Endodermal cell (in vitro differentiated cells): ENCODE data around the gene MYO1H. TPM values are rescaled to one million over a fixed set of nuclear protein-coding genes. Genes with fewer than 3 reads are reported as not detected.

Experiments
- DNase-seq: peaks from one replicate; pipeline ENCODE4 v3.0.0-alpha.2; 2017
- H3K27ac ChIP-seq: 2 replicates; pipeline ENCODE4 v1.5.1; 2013; ENCODE audit warnings: mild to moderate bottlenecking, low read depth, low read length, moderate library complexity
- H3K27me3 ChIP-seq: 2 replicates; pipeline ENCODE4 v1.6.1; 2013; ENCODE audit warnings: mild to moderate bottlenecking, low read length, moderate library complexity; ENCODE audit not compliant: insufficient read depth, control insufficient read depth, poor library complexity, severe bottlenecking
- H3K36me3 ChIP-seq: 2 replicates; pipeline ENCODE4 v1.7.0; 2013; ENCODE audit warnings: mild to moderate bottlenecking, low read length, moderate library complexity; ENCODE audit not compliant: control insufficient read depth, insufficient read depth
- H3K4me1 ChIP-seq: one replicate; pipeline ENCODE4 v1.7.0; 2013; ENCODE audit warnings: low read length; ENCODE audit not compliant: control insufficient read depth, insufficient read depth
- H3K4me3 ChIP-seq: 2 replicates; pipeline ENCODE4 v1.5.1; 2013; ENCODE audit warnings: mild to moderate bottlenecking, low read length, moderate library complexity
- H3K9ac ChIP-seq: 2 replicates; pipeline ENCODE4 v1.6.1; 2013; ENCODE audit warnings: mild to moderate bottlenecking, low read length, moderate library complexity; ENCODE audit not compliant: poor library complexity, severe bottlenecking; ENCODE audit errors: extremely low read depth
- H3K9me3 ChIP-seq: 2 replicates; pipeline ENCODE4 v1.6.1; 2013; ENCODE audit warnings: mild to moderate bottlenecking, low read length, moderate library complexity; ENCODE audit not compliant: control insufficient read depth
- H3K27ac Mint-ChIP-seq: 2 replicates; pipeline ENCODE4 v1.8.0; 2020; ENCODE audit warnings: mixed read lengths
- H3K27me3 Mint-ChIP-seq: 2 replicates; pipeline ENCODE4 v1.8.0; 2021; ENCODE audit warnings: mild to moderate bottlenecking, mixed read lengths; ENCODE audit not compliant: insufficient read depth
- H3K36me3 Mint-ChIP-seq: 2 replicates; pipeline ENCODE4 v1.8.0; 2020; ENCODE audit warnings: low read depth, mixed read lengths
- H3K4me1 Mint-ChIP-seq: 2 replicates; pipeline ENCODE4 v1.8.0; 2020; ENCODE audit warnings: mixed read lengths
- H3K4me3 Mint-ChIP-seq: 2 replicates; pipeline ENCODE4 v1.8.0; 2020; ENCODE audit warnings: mild to moderate bottlenecking, moderate library complexity, mixed read lengths
- H3K9me3 Mint-ChIP-seq: 2 replicates; pipeline ENCODE4 v1.8.0; 2020; ENCODE audit warnings: mild to moderate bottlenecking, mixed read lengths
- WGBS, 2 experiments: methylation state at CpG; one replicate each; pipeline versions ENCODE4 v1.1.5 to v1.1.7; 2013; ENCODE audit warnings: missing lambda C conversion rate in 2 of 2, mixed read lengths in 1 of 2; ENCODE audit not compliant: insufficient coverage in 1 of 2, insufficient read length in 1 of 2; 5-methylcytosine and 5-hydroxymethylcytosine counted together
- total RNA-seq, 2 donors: library from RNA; stranded (reverse); fragmentation: NEBNext Ultra II Directional in 1 of 2; extraction: Animal tissue kit (Norgen Biotek cat#: 25700) in 1 of 2; gene quantifications; 2 replicates in 1 of 2; 3 replicates in 1 of 2; pipeline ENCODE4 v1.2.1, GENCODE V29; 2021
- TF ChIP-seq, protein P1 (sequence below): fragments of 200-600 bp; sonication (generic); conservative IDR thresholded peaks from 2 replicates; pipeline ENCODE4 v1.5.0; 2021; ENCODE audit warnings: antibody characterized with exemption, mild to moderate bottlenecking

MYO1H gene
- total RNA-seq, 2 donors from 2014 or later = not detected

- no peaks in the 10 kb centered on the region for H3K9me3 ChIP-seq
- WGBS, 2 experiments = 75 to 87% methylated on average over 2 to 5 of the region's 5 CpGs
- H3K27ac ChIP-seq = peak overlapping the region; percentile 97
- H3K4me1 ChIP-seq = peaks cover 28% of the 10 kb centered on the region
- no peak overlapping the region for H3K4me3 Mint-ChIP-seq
- H3K4me1 Mint-ChIP-seq = peaks cover 62% of the 10 kb centered on the region
- DNase-seq = no peak
- no peak overlapping the region for H3K4me3 ChIP-seq
- H3K27ac Mint-ChIP-seq = no peak overlapping the region
- no peak overlapping the region for H3K9ac ChIP-seq
- no peaks in the 10 kb centered on the region for H3K27me3 ChIP-seq
- H3K36me3 ChIP-seq = peaks cover 54% of the 10 kb centered on the region
- TF ChIP-seq, protein P1, sequence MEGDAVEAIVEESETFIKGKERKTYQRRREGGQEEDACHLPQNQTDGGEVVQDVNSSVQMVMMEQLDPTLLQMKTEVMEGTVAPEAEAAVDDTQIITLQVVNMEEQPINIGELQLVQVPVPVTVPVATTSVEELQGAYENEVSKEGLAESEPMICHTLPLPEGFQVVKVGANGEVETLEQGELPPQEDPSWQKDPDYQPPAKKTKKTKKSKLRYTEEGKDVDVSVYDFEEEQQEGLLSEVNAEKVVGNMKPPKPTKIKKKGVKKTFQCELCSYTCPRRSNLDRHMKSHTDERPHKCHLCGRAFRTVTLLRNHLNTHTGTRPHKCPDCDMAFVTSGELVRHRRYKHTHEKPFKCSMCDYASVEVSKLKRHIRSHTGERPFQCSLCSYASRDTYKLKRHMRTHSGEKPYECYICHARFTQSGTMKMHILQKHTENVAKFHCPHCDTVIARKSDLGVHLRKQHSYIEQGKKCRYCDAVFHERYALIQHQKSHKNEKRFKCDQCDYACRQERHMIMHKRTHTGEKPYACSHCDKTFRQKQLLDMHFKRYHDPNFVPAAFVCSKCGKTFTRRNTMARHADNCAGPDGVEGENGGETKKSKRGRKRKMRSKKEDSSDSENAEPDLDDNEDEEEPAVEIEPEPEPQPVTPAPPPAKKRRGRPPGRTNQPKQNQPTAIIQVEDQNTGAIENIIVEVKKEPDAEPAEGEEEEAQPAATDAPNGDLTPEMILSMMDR = no peak
- H3K9me3 Mint-ChIP-seq = no peaks in the 10 kb centered on the region
- H3K27me3 Mint-ChIP-seq = no peaks in the 10 kb centered on the region
- peaks cover 42% of the 10 kb centered on the region for H3K36me3 Mint-ChIP-seq
Observed at GRCh38 chr12:109463756-109464155, 116.1 kb downstream of the MYO1H start.

GRCh38 chr12:109464642-109465351, 117.1 kb downstream of the MYO1H start:
- no peaks in the 10 kb centered on the region for H3K9me3 ChIP-seq
- H3K4me3 Mint-ChIP-seq = no peak overlapping the region
- H3K4me1 ChIP-seq = peaks cover 27% of the 10 kb centered on the region
- peak overlapping the region; percentile 45 for H3K27ac Mint-ChIP-seq
- peaks cover 60% of the 10 kb centered on the region for H3K36me3 ChIP-seq
- H3K27me3 ChIP-seq = no peaks in the 10 kb centered on the region
- H3K4me3 ChIP-seq = no peak overlapping the region
- no peak overlapping the region for H3K9ac ChIP-seq
- no peaks in the 10 kb centered on the region for H3K9me3 Mint-ChIP-seq
- H3K36me3 Mint-ChIP-seq = peaks cover 47% of the 10 kb centered on the region
- peaks cover 54% of the 10 kb centered on the region for H3K4me1 Mint-ChIP-seq
- TF ChIP-seq, protein P1 = no peak
- H3K27me3 Mint-ChIP-seq = no peaks in the 10 kb centered on the region
- no peak overlapping the region for H3K27ac ChIP-seq
- no peak for DNase-seq
- 96% methylated on average over 11 to 14 of the region's 14 CpGs for WGBS, 2 experiments

DNA sequence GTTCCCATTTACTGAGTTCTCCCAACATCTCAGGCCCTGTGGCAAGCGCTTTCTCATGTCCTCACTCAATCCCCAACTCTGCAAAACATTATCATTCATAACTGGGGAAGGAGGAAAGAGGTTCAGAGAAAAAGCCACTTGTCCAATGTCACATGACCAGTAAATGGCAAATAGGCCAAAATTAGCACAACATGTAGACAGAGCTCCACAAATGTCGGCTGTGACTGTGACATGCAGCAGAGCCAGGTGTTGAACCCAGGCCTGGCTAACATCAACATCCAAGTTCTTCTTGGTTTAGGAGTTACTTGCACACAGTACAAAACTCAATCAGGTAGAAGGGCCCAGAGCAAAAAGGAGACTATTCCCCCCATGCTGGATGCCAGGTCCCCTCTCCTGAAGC, 118.6 kb downstream of the MYO1H start:
- H3K4me3 ChIP-seq = no peak overlapping the region
- H3K4me1 ChIP-seq = peaks cover 18% of the 10 kb centered on the region
- TF ChIP-seq, protein P1 = no peak
- 96 to 100% methylated on average over 1 to 2 of the region's 2 CpGs for WGBS, 2 experiments
- DNase-seq = no peak
- H3K36me3 Mint-ChIP-seq = peaks cover 54% of the 10 kb centered on the region
- H3K27ac Mint-ChIP-seq = no peak overlapping the region
- H3K9ac ChIP-seq = no peak overlapping the region
- no peaks in the 10 kb centered on the region for H3K27me3 Mint-ChIP-seq
- H3K9me3 Mint-ChIP-seq = no peaks in the 10 kb centered on the region
- H3K27me3 ChIP-seq = no peaks in the 10 kb centered on the region
- no peak overlapping the region for H3K27ac ChIP-seq
- H3K9me3 ChIP-seq = no peaks in the 10 kb centered on the region
- H3K4me1 Mint-ChIP-seq = peaks cover 45% of the 10 kb centered on the region
- H3K36me3 ChIP-seq = peaks cover 62% of the 10 kb centered on the region
- no peak overlapping the region for H3K4me3 Mint-ChIP-seq
